HepG2 (cell line): ENCODE data around the gene TRAPPC4. TPM values are rescaled to one million over a fixed set of nuclear protein-coding genes. Genes with fewer than 3 reads are reported as not detected.
A peak's percentile ranks its signal among the peaks of the same experiment; 100 is the strongest.

Experiments
- ARNTL ChIP-seq: sonication (generic); formaldehyde crosslinking; IDR thresholded peaks from 2 replicates; pipeline ENCODE4 v1.4.0; 2020; ENCODE audit warnings: mild to moderate bottlenecking, missing genetic modification reagents
- DMAP1 ChIP-seq: IDR thresholded peaks from 2 replicates; pipeline ENCODE4 v1.6.1; 2016
- SP140L ChIP-seq: sonication (generic); formaldehyde crosslinking; IDR thresholded peaks from 2 replicates; pipeline ENCODE4 v1.4.0; 2020; ENCODE audit warnings: missing genetic modification reagents, borderline replicate concordance
- SP5 ChIP-seq: IDR thresholded peaks from 2 replicates; pipeline ENCODE4 v1.6.1; 2016; ENCODE audit warnings: low read depth, borderline replicate concordance
- TRIM24 ChIP-seq: sonication (generic); formaldehyde crosslinking; IDR thresholded peaks from 2 replicates; pipeline ENCODE4 v1.8.0; 2022; ENCODE audit warnings: mild to moderate bottlenecking, missing genetic modification reagents
- ZBTB7A ChIP-seq: sonication (generic); formaldehyde crosslinking; IDR thresholded peaks from 2 replicates; pipeline ENCODE4 v1.8.0; 2022; ENCODE audit warnings: mild to moderate bottlenecking, missing genetic modification reagents
- ZMAT3 ChIP-seq: sonication (generic); formaldehyde crosslinking; conservative IDR thresholded peaks from 2 replicates; pipeline ENCODE4 v1.7.0; 2021; ENCODE audit warnings: missing genetic modification reagents
- polyA plus RNA-seq, 8 experiments: library from polyadenylated mRNA; depleted of rRNA in 3 of 8; stranded (reverse) in 7 of 8; unstranded in 1 of 8; fragments of >200 nt; fragmentation: Illumina TruSeq in 4 of 8; extraction: Trizol in 4 of 8; gene quantifications; 2 replicates each; pipeline versions ENCODE4 v1.2.1 to v1.2.3, GENCODE V29; 2011 to 2016; ENCODE audit warnings: low read depth in 4 of 8, missing spikeins in 1 of 8, mixed read lengths in 1 of 8; ENCODE audit not compliant: insufficient read depth in 1 of 8
- total RNA-seq, 5 experiments: library from RNA; depleted of rRNA; stranded (reverse); fragments of >200 nt; fragmentation: Illumina TruSeq; extraction: Trizol; gene quantifications; 2 replicates each; pipeline ENCODE4 v1.2.3, GENCODE V29; 2016; ENCODE audit warnings: low read depth in 1 of 5
- TF ChIP-seq, protein P1 (sequence below): sonication (generic); formaldehyde crosslinking; IDR thresholded peaks from 2 replicates; pipeline ENCODE4 v1.4.0; 2020; ENCODE audit warnings: mild to moderate bottlenecking, missing genetic modification reagents
- TF ChIP-seq, protein P2 (sequence below): IDR thresholded peaks from 2 replicates; pipeline ENCODE4 v1.6.1; 2016; ENCODE audit warnings: low read depth, missing genetic modification reagents, missing compliant biosample characterization
- TF ChIP-seq, protein P3 (sequence below): sonication (generic); formaldehyde crosslinking; IDR thresholded peaks from 2 replicates; pipeline ENCODE4 v1.5.0; 2020; ENCODE audit warnings: missing genetic modification reagents

Gene TRAPPC4
- total and polyA plus RNA-seq, 2 of the 13 experiments (the other 11 are each of a cell fraction or from before 2014, with no cell fraction given), result 97.4 to 140 TPM

- TF ChIP-seq, protein P1, sequence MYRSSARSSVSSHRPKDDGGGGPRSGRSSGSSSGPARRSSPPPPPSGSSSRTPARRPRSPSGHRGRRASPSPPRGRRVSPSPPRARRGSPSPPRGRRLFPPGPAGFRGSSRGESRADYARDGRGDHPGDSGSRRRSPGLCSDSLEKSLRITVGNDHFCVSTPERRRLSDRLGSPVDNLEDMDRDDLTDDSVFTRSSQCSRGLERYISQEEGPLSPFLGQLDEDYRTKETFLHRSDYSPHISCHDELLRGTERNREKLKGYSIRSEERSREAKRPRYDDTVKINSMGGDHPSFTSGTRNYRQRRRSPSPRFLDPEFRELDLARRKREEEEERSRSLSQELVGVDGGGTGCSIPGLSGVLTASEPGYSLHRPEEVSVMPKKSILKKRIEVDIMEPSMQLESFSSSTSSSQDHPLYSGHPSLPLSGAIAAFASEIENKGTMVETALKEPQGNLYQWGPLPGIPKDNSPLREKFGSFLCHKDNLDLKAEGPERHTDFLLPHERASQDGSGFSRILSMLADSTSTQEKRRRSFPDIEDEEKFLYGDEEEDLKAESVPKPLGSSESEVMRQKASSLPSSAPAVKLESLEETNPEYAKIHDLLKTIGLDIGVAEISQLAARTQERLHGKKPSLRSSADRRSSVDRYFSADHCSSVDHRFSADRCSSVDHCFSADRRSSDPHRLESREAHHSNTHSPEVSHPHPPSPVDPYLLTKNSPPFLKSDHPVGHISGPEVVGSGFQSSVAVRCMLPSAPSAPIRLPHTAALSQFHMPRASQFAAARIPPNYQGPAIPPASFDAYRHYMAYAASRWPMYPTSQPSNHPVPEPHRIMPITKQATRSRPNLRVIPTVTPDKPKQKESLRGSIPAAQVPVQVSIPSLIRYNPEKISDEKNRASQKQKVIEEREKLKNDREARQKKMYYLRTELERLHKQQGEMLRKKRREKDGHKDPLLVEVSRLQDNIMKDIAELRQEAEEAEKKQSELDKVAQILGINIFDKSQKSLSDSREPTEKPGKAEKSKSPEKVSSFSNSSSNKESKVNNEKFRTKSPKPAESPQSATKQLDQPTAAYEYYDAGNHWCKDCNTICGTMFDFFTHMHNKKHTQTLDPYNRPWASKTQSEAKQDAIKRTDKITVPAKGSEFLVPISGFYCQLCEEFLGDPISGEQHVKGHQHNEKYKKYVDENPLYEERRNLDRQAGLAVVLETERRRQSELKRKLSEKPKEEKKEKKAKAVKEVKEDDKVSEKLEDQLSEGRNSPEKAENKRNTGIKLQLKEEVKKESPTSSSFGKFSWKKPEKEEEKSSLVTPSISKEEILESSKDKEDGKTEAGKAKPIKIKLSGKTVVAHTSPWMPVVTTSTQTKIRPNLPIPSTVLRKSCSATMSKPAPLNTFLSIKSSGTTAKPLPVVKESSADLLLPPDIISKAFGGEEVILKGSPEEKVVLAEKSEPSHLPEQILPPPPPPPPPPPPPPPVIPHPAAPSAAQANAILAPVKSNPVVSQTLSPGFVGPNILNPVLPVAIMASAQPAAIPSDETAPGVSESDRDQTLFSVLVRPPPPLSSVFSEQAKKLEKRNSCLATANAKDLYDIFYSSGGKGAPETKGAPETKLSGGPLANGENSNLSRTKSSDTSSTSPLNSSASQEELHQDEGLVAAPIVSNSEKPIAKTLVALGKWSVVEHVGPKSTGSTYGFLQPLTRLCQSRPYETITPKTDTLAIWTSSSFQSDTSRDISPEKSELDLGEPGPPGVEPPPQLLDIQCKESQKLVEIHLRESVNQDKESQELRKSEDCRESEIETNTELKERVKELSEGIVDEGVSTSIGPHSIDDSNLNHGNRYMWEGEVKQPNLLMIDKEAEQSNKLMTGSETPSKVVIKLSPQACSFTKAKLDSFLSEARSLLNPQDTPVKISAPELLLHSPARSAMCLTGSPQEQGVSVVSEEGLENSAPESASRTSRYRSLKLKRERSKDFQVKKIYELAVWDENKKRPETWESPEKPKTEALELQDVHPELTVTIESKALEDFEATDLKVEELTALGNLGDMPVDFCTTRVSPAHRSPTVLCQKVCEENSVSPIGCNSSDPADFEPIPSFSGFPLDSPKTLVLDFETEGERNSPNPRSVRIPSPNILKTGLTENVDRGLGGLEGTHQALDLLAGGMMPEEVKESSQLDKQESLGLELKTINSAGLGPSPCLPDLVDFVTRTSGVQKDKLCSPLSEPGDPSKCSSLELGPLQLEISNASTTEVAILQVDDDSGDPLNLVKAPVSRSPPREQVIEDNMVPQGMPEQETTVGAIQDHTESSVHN (CRISPR knock-in tag), result 0 out of 2 replicates have a peak, but pooled peaks have one; percentile 87
- TF ChIP-seq ZMAT3 (CRISPR knock-in tag) (0 out of 2 replicates have a peak, but pooled peaks have one; percentile 25), SP140L (CRISPR knock-in tag) (0 out of 2 replicates have a peak, but pooled peaks have one; percentile 10), SP5 (CRISPR knock-in tag) (0 out of 2 replicates have a peak, but pooled peaks have one; percentile 42), ARNTL (0 out of 2 replicates have a peak, but pooled peaks have one; percentile 52), DMAP1 (CRISPR knock-in tag) (peak; percentile 23; the same call in 1 of the 2 replicates), ZBTB7A (no peak), TRIM24 (CRISPR knock-in tag) (no peak)
- TF ChIP-seq, protein P2, sequence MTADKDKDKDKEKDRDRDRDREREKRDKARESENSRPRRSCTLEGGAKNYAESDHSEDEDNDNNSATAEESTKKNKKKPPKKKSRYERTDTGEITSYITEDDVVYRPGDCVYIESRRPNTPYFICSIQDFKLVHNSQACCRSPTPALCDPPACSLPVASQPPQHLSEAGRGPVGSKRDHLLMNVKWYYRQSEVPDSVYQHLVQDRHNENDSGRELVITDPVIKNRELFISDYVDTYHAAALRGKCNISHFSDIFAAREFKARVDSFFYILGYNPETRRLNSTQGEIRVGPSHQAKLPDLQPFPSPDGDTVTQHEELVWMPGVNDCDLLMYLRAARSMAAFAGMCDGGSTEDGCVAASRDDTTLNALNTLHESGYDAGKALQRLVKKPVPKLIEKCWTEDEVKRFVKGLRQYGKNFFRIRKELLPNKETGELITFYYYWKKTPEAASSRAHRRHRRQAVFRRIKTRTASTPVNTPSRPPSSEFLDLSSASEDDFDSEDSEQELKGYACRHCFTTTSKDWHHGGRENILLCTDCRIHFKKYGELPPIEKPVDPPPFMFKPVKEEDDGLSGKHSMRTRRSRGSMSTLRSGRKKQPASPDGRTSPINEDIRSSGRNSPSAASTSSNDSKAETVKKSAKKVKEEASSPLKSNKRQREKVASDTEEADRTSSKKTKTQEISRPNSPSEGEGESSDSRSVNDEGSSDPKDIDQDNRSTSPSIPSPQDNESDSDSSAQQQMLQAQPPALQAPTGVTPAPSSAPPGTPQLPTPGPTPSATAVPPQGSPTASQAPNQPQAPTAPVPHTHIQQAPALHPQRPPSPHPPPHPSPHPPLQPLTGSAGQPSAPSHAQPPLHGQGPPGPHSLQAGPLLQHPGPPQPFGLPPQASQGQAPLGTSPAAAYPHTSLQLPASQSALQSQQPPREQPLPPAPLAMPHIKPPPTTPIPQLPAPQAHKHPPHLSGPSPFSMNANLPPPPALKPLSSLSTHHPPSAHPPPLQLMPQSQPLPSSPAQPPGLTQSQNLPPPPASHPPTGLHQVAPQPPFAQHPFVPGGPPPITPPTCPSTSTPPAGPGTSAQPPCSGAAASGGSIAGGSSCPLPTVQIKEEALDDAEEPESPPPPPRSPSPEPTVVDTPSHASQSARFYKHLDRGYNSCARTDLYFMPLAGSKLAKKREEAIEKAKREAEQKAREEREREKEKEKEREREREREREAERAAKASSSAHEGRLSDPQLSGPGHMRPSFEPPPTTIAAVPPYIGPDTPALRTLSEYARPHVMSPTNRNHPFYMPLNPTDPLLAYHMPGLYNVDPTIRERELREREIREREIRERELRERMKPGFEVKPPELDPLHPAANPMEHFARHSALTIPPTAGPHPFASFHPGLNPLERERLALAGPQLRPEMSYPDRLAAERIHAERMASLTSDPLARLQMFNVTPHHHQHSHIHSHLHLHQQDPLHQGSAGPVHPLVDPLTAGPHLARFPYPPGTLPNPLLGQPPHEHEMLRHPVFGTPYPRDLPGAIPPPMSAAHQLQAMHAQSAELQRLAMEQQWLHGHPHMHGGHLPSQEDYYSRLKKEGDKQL, result 0 out of 2 replicates have a peak, but pooled peaks have one; percentile 37
- TF ChIP-seq, protein P3, sequence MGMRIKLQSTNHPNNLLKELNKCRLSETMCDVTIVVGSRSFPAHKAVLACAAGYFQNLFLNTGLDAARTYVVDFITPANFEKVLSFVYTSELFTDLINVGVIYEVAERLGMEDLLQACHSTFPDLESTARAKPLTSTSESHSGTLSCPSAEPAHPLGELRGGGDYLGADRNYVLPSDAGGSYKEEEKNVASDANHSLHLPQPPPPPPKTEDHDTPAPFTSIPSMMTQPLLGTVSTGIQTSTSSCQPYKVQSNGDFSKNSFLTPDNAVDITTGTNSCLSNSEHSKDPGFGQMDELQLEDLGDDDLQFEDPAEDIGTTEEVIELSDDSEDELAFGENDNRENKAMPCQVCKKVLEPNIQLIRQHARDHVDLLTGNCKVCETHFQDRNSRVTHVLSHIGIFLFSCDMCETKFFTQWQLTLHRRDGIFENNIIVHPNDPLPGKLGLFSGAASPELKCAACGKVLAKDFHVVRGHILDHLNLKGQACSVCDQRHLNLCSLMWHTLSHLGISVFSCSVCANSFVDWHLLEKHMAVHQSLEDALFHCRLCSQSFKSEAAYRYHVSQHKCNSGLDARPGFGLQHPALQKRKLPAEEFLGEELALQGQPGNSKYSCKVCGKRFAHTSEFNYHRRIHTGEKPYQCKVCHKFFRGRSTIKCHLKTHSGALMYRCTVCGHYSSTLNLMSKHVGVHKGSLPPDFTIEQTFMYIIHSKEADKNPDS, result no peak
Observed at GRCh38 chr11:119029340-119030028, 10.9 kb downstream of the TRAPPC4 start (continued).
